ENCODE measurements around the gene ADAM8.

Gene ADAM8

DNA sequence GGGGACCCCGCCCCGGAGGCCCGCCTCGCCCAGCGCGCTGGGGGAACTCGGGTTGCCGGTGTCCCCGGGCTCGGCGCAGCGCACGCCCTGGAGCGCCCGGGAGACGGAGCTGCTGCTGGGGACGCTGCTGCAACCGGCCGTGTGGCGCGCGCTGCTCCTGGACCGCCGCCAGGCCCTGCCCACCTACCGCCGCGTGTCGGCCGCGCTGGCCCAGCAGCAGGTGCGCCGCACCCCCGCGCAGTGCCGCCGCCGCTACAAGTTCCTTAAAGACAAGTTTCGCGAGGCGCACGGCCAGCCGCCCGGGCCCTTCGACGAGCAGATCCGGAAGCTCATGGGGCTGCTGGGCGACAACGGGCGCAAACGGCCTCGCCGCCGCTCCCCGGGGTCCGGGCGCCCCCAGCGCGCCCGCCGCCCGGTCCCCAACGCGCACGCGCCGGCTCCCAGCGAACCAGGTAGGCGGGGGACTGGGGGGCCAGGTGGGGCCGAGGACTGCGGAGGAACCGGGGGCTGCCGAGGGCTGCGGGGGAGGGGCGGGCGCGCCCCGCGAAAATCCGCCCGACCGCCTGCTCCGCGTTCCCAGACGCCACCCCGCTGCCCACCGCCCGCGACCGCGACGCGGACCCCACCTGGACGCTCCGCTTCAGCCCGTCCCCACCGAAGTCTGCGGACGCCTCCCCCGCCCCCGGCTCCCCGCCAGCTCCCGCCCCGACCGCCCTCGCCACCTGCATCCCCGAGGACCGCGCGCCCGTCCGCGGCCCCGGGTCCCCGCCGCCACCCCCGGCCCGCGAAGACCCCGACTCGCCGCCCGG, 46.1 kb downstream of the ADAM8 start:
- no peak for DNase-seq (ENCODE audit: extremely low read depth, low read depth)
- TF ChIP-seq CTCF (IDR thresholded peaks at IDR 0.05; ENCODE audit: low read depth, low read length, missing control alignments): no peak
- no peak overlapping the region for H3K4me3 ChIP-seq (replicated peaks; ENCODE audit: low read depth, low read length)

GRCh38 chr10:133230044-133230361, 46.7 kb downstream of the ADAM8 start, which contains the start of gene UTF1:
TSS of gene UTF1 (plus strand) at chr10:133230217. CDS start at chr10:133230289, 72 bp downstream.
- no peak within 1 kb of the TSS for H3K4me3 ChIP-seq (replicated peaks; ENCODE audit: low read depth, low read length)
- TF ChIP-seq CTCF (IDR thresholded peaks at IDR 0.05; ENCODE audit: low read depth, low read length, missing control alignments): no peak

GRCh38 chr10:133229265-133230043, 47.2 kb downstream of the ADAM8 start:
- no peak overlapping the region for H3K4me3 ChIP-seq (replicated peaks; ENCODE audit: low read depth, low read length)
- DNase-seq (ENCODE audit: extremely low read depth, low read depth): no peak
- TF ChIP-seq CTCF (IDR thresholded peaks at IDR 0.05; ENCODE audit: low read depth, low read length, missing control alignments): no peak

More at GRCh38 chr10:133230044-133230361, 46.7 kb downstream of the ADAM8 start, which contains the start of gene UTF1:
- DNase-seq (ENCODE audit: extremely low read depth, low read depth): no peak

GRCh38 chr10:133227256-133227655, 49.4 kb downstream of the ADAM8 start:
- TF ChIP-seq CTCF (IDR thresholded peaks at IDR 0.05; ENCODE audit: low read depth, low read length, missing control alignments): no peak
- H3K4me3 ChIP-seq (replicated peaks; ENCODE audit: low read depth, low read length): no peak overlapping the region

DNA sequence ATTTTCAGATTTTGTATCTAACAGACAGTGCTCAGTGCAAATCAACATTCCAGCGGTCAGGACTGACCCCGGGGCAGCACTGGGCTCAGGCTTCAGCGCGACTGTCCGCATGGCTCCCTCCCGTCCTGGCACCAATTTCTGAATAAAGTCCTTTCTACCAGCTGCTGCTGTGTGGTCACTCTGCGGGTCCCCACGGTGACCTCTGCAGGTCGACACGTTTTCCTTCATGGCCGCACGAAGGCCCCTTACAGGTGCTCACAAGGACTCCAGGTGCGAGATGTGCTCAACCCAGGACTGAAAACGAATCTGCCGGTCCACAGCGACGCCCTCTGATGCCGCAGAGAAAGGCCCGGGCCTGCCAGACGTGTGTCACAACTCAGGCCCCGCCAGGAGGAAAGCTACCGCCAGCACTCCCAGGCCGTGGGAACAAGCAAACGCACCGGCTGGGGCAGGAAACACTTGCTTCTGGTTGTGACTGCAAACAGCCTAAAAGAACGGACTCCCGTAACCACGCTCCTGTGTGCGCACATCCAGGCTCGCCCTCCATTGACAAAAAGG, 50.3 kb downstream of the ADAM8 start:
- no peak for TF ChIP-seq CTCF (IDR thresholded peaks at IDR 0.05; ENCODE audit: low read depth, low read length, missing control alignments)
- H3K4me3 ChIP-seq (replicated peaks; ENCODE audit: low read depth, low read length): no peak overlapping the region
- DNase-seq (ENCODE audit: extremely low read depth, low read depth): no peak

More at GRCh38 chr10:133227256-133227655, 49.4 kb downstream of the ADAM8 start:
- DNase-seq (ENCODE audit: extremely low read depth, low read depth): no peak

DNA sequence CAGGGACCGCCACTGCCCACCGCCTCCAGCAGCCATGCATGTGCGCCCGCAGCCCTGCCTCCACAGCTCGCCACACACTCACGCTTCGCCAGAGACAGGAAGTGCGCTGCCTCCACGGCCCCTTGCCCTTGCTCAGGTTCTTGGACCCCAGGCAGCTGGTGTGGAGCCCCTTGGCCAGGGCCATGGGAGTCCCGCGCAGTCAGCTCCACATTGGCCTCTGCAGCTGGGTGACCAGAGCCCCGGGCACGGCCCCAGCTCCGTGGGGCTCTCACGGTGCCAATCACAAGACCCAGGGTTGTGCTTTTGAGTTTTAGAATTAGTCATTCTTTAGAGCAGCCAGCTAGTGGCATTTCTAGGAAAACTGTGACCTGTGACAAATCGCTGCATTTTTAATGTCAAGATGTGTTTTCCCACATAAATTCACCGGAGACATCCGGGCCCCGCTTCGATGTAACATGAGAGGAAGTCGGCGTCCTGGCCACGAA, 50.9 kb downstream of the ADAM8 start:
- no peak for DNase-seq (ENCODE audit: extremely low read depth, low read depth)
- TF ChIP-seq CTCF (IDR thresholded peaks at IDR 0.05; ENCODE audit: low read depth, low read length, missing control alignments): no peak
- H3K4me3 ChIP-seq (replicated peaks; ENCODE audit: low read depth, low read length): no peak overlapping the region
